ENCODE data around the gene SAMD4A.

SAMD4A gene

GRCh38 chr14:54836231-54836630 lies 269.3 kb downstream of the SAMD4A start:
- DNase-seq (ENCODE audit: low read depth): no peak

- DNase-seq (ENCODE audit: low read depth): no peak
Measured at GRCh38 chr14:54837508-54838149, 270.7 kb downstream of the SAMD4A start.

DNA sequence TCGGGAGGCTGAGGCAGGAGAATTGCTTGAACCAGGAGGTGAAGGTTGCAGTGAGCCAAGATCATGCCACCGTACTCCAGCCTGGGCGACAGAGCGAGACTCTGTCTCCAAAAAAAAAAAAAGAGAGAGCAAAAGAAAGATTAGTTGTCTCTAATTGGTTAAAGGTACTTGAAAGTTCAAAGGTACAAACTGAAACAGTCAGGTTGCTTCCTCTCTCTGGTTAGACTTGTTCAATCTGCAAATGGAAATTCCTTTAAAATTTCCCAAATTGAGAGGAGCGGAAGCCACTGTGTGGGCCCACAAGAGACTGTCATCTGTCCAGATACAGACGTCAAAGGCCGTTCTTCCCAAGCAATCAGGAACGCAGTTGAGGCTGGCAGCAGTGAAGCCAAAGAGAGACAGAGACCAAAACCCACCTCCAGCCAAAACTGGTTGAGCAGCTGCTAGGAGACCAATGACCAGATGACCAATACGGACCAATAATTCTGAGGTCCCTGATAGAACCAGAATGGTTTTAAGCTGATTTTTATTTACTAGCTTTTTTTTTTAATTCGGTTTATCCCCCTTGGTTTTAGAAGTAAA lies 272.1 kb downstream of the SAMD4A start:
- no peak for DNase-seq (ENCODE audit: low read depth)

- DNase-seq (ENCODE audit: low read depth): no peak
Measured at GRCh38 chr14:54839701-54840119, 272.8 kb downstream of the SAMD4A start.

- DNase-seq (ENCODE audit: low read depth): no peak
Measured at GRCh38 chr14:54840336-54840735, 273.4 kb downstream of the SAMD4A start.

- no peak for DNase-seq (ENCODE audit: low read depth)
Measured at GRCh38 chr14:54840798-54841197, 273.9 kb downstream of the SAMD4A start.

Measured in activated T-cell treated with anti-CD3 and anti-CD28 coated beads for 24 hours (primary cell).